ENCODE measurements around the gene NPFF.
A peak's percentile ranks its signal among the peaks of the same experiment; 100 is the strongest.

Gene NPFF

DNA sequence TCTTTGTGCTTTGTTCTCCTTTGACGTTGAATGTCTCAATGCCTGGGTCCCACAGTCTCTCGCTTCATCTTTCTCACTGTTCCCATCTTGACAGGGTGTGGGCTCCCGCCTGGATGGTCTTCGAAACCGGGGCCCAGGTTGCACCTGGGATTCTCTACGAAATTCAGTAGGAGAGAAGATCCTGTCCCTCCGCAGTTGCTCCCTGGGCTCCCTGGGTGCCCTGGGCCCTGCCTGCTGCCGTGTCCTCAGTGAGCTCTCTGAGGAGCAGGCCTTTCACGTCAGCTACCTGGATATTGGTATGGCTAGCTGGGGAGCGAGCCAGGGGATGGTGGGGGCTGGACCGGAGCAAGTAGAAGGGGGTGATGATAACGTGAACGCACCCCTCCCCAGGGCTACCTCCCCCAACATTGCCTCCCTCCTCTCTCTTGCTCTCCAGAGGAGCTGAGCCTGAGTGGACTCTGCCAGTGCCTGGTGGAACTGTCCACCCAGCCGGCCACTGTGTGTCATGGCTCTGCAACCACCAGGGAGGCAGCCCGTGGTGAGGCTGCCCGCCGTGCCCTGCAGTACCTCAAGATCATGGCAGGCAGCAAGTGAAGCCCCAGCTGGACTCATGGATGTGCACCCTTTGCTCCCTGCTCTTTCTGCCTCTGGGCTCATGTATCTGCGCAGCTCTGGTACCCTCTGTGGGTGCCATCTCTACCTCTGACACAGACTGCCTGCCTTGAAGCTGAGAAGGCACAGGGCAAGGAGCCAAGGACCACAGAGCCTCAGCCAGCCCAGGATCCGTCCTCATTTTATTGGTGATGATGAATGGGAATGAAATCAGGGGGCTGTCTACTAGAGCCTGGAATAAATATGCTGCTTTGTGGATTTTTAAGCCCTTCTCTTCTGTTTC, 1.5 kb downstream of the NPFF start:
- no peak for DNase-seq (ENCODE audit: low read depth in 2 of 2)
- no peak overlapping the region for H3K4me3 ChIP-seq (replicated peaks in 1 of 2; ENCODE audit: low read depth in 2 of 2, low read length in 2 of 2)
- TF ChIP-seq, protein P1, sequence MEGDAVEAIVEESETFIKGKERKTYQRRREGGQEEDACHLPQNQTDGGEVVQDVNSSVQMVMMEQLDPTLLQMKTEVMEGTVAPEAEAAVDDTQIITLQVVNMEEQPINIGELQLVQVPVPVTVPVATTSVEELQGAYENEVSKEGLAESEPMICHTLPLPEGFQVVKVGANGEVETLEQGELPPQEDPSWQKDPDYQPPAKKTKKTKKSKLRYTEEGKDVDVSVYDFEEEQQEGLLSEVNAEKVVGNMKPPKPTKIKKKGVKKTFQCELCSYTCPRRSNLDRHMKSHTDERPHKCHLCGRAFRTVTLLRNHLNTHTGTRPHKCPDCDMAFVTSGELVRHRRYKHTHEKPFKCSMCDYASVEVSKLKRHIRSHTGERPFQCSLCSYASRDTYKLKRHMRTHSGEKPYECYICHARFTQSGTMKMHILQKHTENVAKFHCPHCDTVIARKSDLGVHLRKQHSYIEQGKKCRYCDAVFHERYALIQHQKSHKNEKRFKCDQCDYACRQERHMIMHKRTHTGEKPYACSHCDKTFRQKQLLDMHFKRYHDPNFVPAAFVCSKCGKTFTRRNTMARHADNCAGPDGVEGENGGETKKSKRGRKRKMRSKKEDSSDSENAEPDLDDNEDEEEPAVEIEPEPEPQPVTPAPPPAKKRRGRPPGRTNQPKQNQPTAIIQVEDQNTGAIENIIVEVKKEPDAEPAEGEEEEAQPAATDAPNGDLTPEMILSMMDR (IDR thresholded peaks at IDR 0.05; ENCODE audit: low read depth, low read length) = no peak

DNA sequence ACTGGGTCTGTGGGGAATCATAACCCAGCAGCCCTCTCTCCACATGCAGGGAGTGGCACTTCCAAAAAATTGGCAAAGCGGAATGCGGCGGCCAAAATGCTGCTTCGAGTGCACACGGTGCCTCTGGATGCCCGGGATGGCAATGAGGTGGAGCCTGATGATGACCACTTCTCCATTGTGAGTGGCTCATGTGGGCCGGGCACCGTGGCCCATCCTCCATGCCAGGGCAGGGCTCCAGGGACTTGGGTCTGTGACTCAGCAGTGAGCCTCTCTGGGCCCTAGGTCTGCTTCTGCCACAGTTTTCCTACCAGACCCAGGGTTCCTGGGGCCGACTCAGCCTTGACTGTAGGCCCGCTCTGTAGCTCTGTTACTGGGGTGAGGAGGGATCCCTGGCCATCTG, 2.2 kb downstream of the NPFF start:
- TF ChIP-seq, protein P1 (IDR thresholded peaks at IDR 0.05; ENCODE audit: low read depth, low read length) = no peak
- H3K4me3 ChIP-seq (replicated peaks in 1 of 2; ENCODE audit: low read depth in 2 of 2, low read length in 2 of 2) = no peak overlapping the region
- peak; percentile 58 to 79 for DNase-seq (ENCODE audit: low read depth in 2 of 2)

DNA sequence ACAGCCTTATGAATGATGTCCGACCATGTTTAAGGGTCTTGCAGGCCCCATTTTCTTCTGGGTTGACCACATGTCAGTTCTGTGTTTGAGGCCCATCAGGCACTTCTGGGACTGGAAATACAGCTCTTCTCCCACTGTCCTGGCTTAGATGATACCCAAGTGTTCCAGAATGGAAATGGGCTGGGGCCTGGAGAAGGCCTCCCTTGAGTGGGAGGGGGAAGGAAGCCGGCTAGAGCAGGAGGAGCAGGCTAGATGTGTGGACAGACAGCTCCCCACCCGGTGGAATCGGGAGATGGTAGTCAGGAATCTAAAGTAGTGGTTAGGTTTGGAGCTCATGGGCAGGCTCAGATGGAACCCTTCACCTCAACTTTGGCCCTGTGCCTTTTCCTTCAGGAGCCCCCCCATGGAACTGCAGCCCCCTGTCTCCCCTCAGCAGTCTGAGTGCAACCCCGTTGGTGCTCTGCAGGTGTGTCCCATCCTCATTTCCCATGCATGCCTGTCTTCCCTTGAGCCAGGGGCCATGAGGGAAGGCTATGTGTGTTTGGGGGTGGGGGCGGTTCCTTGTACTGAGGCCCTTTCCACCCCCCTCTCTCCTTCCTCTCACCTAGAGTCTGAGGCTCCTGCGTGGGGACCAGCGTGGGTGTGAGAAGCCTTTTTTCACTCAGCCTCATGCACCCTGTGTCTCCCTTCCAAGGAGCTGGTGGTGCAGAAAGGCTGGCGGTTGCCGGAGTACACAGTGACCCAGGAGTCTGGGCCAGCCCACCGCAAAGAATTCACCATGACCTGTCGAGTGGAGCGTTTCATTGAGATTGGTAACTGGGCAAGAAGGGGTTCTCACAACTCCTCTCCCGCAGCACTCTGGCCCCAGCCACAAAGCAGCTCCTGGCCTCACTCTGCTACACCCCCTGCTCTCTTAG, 3.0 kb downstream of the NPFF start:
- TF ChIP-seq, protein P1 (IDR thresholded peaks at IDR 0.05; ENCODE audit: low read depth, low read length) = no peak
- no peak overlapping the region for H3K4me3 ChIP-seq (replicated peaks in 1 of 2; ENCODE audit: low read depth in 2 of 2, low read length in 2 of 2)
- DNase-seq (ENCODE audit: low read depth in 2 of 2) = no peak

GRCh38 chr12:53502983-53503728, 4.1 kb downstream of the NPFF start:
- TF ChIP-seq, protein P1 (IDR thresholded peaks at IDR 0.05; ENCODE audit: low read depth, low read length) = no peak
- DNase-seq (ENCODE audit: low read depth in 2 of 2) = no peak
- H3K4me3 ChIP-seq (replicated peaks in 1 of 2; ENCODE audit: low read depth in 2 of 2, low read length in 2 of 2) = peak overlapping the region in 1 of 2 donors; percentile 22

GRCh38 chr12:53502331-53502730, 5.0 kb downstream of the NPFF start:
- DNase-seq (ENCODE audit: low read depth in 2 of 2) = peak; percentile 46 to 85
- H3K4me3 ChIP-seq (replicated peaks in 1 of 2; ENCODE audit: low read depth in 2 of 2, low read length in 2 of 2) = peak overlapping the region; percentile 79 to 84
- TF ChIP-seq, protein P1 (IDR thresholded peaks at IDR 0.05; ENCODE audit: low read depth, low read length) = no peak

GRCh38 chr12:53501615-53502181, 5.6 kb downstream of the NPFF start:
- TF ChIP-seq, protein P1 (IDR thresholded peaks at IDR 0.05; ENCODE audit: low read depth, low read length) = no peak
- H3K4me3 ChIP-seq (replicated peaks in 1 of 2; ENCODE audit: low read depth in 2 of 2, low read length in 2 of 2) = peak overlapping the region; percentile 79 to 84
- no peak for DNase-seq (ENCODE audit: low read depth in 2 of 2)
